Osteocyte (in vitro differentiated cells): ENCODE results near the gene PAX3. TPM values are rescaled to one million over a fixed set of nuclear protein-coding genes. Genes with fewer than 3 reads are reported as not detected.
A peak's percentile ranks its signal among the peaks of the same experiment; 100 is the strongest.

Experiments used
- DNase-seq: peaks from one replicate; pipeline ENCODE4 v3.0.0; 2021; ENCODE audit warnings: mixed read lengths; ENCODE audit not compliant: unreplicated experiment; ENCODE audit errors: extremely low spot score
- H3K27ac Mint-ChIP-seq: one replicate; pipeline ENCODE4 v1.8.0; 2021; ENCODE audit warnings: mild to moderate bottlenecking, mixed read lengths; ENCODE audit not compliant: unreplicated experiment
- H3K27me3 Mint-ChIP-seq: one replicate; pipeline ENCODE4 v1.8.0; 2021; ENCODE audit warnings: mixed read lengths; ENCODE audit not compliant: unreplicated experiment
- H3K36me3 Mint-ChIP-seq: one replicate; pipeline ENCODE4 v1.8.0; 2021; ENCODE audit warnings: mixed read lengths; ENCODE audit not compliant: unreplicated experiment
- H3K4me1 Mint-ChIP-seq: one replicate; pipeline ENCODE4 v1.8.0; 2021; ENCODE audit warnings: mixed read lengths; ENCODE audit not compliant: unreplicated experiment
- H3K4me3 Mint-ChIP-seq: one replicate; pipeline ENCODE4 v1.8.0; 2021; ENCODE audit warnings: mild to moderate bottlenecking, moderate library complexity, mixed read lengths; ENCODE audit not compliant: unreplicated experiment
- H3K9me3 Mint-ChIP-seq: one replicate; pipeline ENCODE4 v1.8.0; 2021; ENCODE audit warnings: mixed read lengths; ENCODE audit not compliant: unreplicated experiment
- long read RNA-seq: library from polyadenylated mRNA; unstranded; transcript quantifications from one replicate; pipeline ENCODE4 v2.0.0, GENCODE V29; 2021
- total RNA-seq: library from RNA; stranded (reverse); gene quantifications from 2 replicates; pipeline ENCODE4 v1.2.1, GENCODE V29; 2021
- TF ChIP-seq, protein P1 (sequence below): fragments of 200-600 bp; sonication (generic); IDR thresholded peaks from 2 replicates; pipeline ENCODE4 v1.5.0; 2021; ENCODE audit warnings: antibody characterized with exemption, mild to moderate bottlenecking, moderate library complexity

PAX3 gene
- total RNA-seq, result 2.3 and 2.8 TPM in 2 replicates
- long read RNA-seq, partial matches to known transcripts, result 3 of 5 reads
- long read RNA-seq, other reads (novel, unspliced or antisense), result 0 of 5 reads

DNA sequence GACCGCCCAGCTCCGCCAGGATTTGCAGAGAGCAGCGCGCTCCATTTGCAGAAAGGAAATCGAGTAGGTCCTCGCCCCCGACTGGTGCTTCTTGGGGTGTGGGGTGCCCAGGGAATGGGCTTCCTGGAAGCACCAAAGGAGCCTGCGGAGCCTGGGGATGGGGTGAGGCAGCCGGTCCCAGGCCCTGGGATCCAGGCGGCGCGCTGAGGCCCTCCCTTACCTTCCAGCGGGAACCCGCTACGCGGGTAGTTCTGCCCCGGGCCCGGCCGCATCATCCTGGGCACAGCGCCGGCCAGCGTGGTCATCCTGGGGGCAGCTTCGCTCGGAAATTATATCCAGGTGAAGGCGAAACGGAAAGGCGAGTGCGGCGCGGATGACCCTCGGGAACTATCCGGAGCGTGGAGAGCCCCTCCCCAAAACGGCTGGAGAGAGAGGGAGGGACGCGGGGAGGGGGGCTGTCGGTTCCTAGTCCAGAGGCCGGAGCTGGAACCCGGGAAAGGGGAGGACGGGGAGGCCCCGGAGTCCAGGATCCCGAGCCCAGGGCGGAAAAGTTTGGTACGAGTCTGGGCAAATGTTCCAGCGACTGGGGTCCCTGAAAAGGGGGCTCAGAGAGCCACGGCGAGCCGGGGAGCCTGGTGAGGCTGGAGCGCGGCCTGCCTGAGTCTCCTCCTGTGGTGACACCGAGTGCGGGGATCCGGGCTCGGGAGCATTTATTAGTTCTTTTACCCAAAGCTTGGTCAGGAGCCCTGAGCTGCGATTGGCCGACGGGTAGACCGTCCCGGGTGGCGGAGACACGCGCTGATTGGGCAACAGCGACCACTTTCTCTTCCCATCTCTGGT, at the start of gene PAX3:
Gene PAX3 (minus strand): TSS at position 688 of the 840 bp plus-strand sequence. CDS start 383 bp downstream, at position 305.
- Mint-ChIP-seq H3K9me3 (no peaks in the 10 kb centered on the region), H3K27ac (peak within 1 kb of the TSS; percentile 76), H3K27me3 (peaks cover 98% of the 10 kb centered on the region), H3K4me1 (peaks cover 38% of the 10 kb centered on the region), H3K4me3 (peak within 1 kb of the TSS; percentile 75), H3K36me3 (peaks cover 1% of the 10 kb centered on the region)
- TF ChIP-seq, protein P1, sequence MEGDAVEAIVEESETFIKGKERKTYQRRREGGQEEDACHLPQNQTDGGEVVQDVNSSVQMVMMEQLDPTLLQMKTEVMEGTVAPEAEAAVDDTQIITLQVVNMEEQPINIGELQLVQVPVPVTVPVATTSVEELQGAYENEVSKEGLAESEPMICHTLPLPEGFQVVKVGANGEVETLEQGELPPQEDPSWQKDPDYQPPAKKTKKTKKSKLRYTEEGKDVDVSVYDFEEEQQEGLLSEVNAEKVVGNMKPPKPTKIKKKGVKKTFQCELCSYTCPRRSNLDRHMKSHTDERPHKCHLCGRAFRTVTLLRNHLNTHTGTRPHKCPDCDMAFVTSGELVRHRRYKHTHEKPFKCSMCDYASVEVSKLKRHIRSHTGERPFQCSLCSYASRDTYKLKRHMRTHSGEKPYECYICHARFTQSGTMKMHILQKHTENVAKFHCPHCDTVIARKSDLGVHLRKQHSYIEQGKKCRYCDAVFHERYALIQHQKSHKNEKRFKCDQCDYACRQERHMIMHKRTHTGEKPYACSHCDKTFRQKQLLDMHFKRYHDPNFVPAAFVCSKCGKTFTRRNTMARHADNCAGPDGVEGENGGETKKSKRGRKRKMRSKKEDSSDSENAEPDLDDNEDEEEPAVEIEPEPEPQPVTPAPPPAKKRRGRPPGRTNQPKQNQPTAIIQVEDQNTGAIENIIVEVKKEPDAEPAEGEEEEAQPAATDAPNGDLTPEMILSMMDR, result no peak
- peak; percentile 84 for DNase-seq

DNA sequence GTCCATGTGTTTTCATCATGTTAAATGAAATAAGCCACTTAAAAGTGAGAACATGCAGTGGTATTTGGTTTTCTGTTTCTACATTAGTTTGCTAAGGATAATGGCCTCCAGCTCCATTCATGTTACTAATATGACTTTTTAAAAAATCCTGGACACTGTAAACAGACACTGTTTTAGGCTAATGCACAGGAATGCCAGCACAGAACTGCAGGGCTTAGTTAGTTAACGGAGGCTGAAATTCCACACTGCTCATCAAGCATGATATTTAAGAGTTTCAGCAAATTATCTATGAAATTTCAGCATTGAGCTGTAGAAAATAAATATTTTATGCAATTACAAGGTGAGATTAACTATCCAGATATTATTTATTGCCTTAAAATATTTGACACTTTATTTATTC, 42.5 kb upstream of the PAX3 start:
- H3K27me3 Mint-ChIP-seq, result no peaks in the 10 kb centered on the region
- no peaks in the 10 kb centered on the region for H3K4me1 Mint-ChIP-seq
- TF ChIP-seq, protein P1, result no peak
- no peak overlapping the region for H3K4me3 Mint-ChIP-seq
- no peak overlapping the region for H3K27ac Mint-ChIP-seq
- no peaks in the 10 kb centered on the region for H3K36me3 Mint-ChIP-seq
- H3K9me3 Mint-ChIP-seq, result no peaks in the 10 kb centered on the region
- no peak for DNase-seq

DNA sequence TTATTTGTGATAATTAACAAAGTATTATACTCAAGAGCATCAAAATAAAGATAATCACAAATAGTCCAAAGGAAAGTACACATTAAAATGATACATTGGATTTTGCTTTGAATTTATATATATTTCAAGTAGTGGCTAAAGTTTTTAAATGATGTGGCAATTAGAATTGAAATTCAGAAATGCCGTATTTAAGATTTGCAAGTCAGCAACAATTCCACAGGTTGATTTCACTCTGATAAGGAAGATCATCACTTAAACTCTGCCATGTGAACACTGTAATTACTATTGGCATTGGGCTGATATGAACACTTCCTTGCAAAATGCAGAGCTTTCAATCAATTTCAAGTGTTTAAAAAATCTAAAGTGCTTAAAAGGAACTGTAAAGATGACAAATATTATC, 39.6 kb upstream of the PAX3 start:
- H3K4me3 Mint-ChIP-seq, result no peak overlapping the region
- TF ChIP-seq, protein P1, result no peak
- peaks cover 2% of the 10 kb centered on the region for H3K27me3 Mint-ChIP-seq
- no peaks in the 10 kb centered on the region for H3K4me1 Mint-ChIP-seq
- no peak overlapping the region for H3K27ac Mint-ChIP-seq
- H3K9me3 Mint-ChIP-seq, result peaks cover 15% of the 10 kb centered on the region
- no peaks in the 10 kb centered on the region for H3K36me3 Mint-ChIP-seq
- DNase-seq, result no peak

DNA sequence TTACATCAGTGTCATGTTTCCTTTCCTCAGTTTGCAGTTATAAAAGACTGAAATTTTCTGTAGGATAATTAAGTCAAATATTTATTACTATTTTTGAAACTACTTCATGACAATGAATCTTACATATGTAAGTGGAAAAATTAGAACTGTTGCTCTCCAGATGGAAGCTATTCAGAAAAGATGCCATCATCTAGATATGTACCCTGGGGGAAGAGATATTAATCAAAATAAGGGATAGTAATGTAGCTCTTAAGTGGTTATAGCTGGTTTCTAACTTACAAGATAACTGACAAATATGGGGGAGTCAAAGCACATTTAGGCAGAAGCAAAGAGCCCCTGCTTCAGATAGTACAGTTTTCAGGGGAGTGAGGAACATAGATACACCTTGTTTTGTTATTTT, 38.1 kb upstream of the PAX3 start:
- Mint-ChIP-seq H3K4me3 (no peak overlapping the region), H3K4me1 (no peaks in the 10 kb centered on the region), H3K36me3 (no peaks in the 10 kb centered on the region), H3K27ac (no peak overlapping the region), H3K27me3 (peaks cover 2% of the 10 kb centered on the region), H3K9me3 (peaks cover 19% of the 10 kb centered on the region)
- DNase-seq, result no peak
- TF ChIP-seq, protein P1, result no peak

DNA sequence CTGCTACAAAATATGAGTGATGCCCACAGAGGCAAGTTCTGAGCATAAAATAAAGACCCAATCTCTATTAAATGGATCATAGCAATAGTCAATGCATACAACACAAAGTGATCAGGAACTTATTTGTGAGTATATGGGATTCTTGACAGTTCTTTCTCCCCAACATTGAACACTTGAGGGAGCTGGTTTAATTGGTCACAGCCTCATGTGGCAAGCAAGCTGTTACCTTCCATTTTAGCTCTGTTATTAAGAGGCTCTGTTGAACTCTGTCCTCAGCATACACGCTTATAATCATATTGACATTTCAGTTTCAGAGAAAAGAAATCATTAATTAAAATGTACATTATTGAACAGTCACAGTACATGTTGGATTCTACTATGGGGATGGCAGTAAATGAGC, 37.6 kb upstream of the PAX3 start:
- Mint-ChIP-seq H3K4me1 (no peaks in the 10 kb centered on the region), H3K36me3 (no peaks in the 10 kb centered on the region), H3K27me3 (peaks cover 2% of the 10 kb centered on the region), H3K4me3 (no peak overlapping the region), H3K27ac (no peak overlapping the region), H3K9me3 (peaks cover 19% of the 10 kb centered on the region)
- no peak for DNase-seq
- TF ChIP-seq, protein P1, result no peak
